Measurements from ENCODE around the gene IKZF1. TPM values are rescaled to one million over a fixed set of nuclear protein-coding genes. Genes with fewer than 3 reads are reported as not detected.

The IKZF1 gene
- total and polyA plus RNA-seq, 9 of the 15 experiments (the other 6 are each of a cell fraction or from before 2014, with no cell fraction given): 12.6 to 85.3 (median 44.7) TPM

GRCh38 chr7:50356212-50356944, 51.9 kb downstream of the IKZF1 start (continued):
- TF ChIP-seq ARID2 (IDR thresholded peaks at IDR 0.05): peak; percentile 92
- TF ChIP-seq CUX1 (CRISPR knock-in tag; IDR thresholded peaks at IDR 0.05): 0 out of 2 replicates have a peak, but pooled peaks have one; percentile 37
- TF ChIP-seq JUND (IDR thresholded peaks at IDR 0.05; ENCODE audit: borderline replicate concordance, low read depth, low read length): peak; percentile 49; the same call in 1 of the 2 replicates
- TF ChIP-seq JUND (tag; IDR thresholded peaks at IDR 0.05; ENCODE audit: borderline replicate concordance, low read depth, low read length): peak; percentile 80; the same call in 2 of the 3 replicates
- no peak for TF ChIP-seq NCOA4 (IDR thresholded peaks at IDR 0.05; ENCODE audit: partially characterized antibody)
- no peak for TF ChIP-seq ZNF239 (CRISPR knock-in tag; IDR thresholded peaks at IDR 0.05)
- TF ChIP-seq KDM1A (IDR thresholded peaks at IDR 0.05): peak in 1 of 2 experiments; percentile 97; a peak in 2 of 4 replicates
- TF ChIP-seq LARP7 (IDR thresholded peaks at IDR 0.05): peak; percentile 75; the same call in 1 of the 2 replicates
- peak; percentile 49 for TF ChIP-seq SMARCA4 (IDR thresholded peaks at IDR 0.05)
- peak; percentile 57; the same call in 1 of the 2 replicates for TF ChIP-seq GATA2 (CRISPR knock-in tag; IDR thresholded peaks at IDR 0.05)
- peak; percentile 75; the same call in 1 of the 2 replicates for TF ChIP-seq MTA1 (IDR thresholded peaks at IDR 0.05; ENCODE audit: borderline replicate concordance)
- TF ChIP-seq ZC3H8 (IDR thresholded peaks at IDR 0.05): peak; percentile 43; the same call in 1 of the 2 replicates
- no peak for TF ChIP-seq CHCHD3 (CRISPR knock-in tag; IDR thresholded peaks at IDR 0.05)
- no peak for TF ChIP-seq CHD4 (IDR thresholded peaks at IDR 0.05; ENCODE audit: insufficient read depth, insufficient replicate concordance, low read depth, low read length, poor library complexity, severe bottlenecking)
- TF ChIP-seq CGGBP1 (CRISPR knock-in tag; IDR thresholded peaks at IDR 0.05): peak; percentile 54; the same call in 1 of the 2 replicates
- TF ChIP-seq SMAD4 (CRISPR knock-in tag; conservative IDR thresholded peaks at IDR 0.05): 0 out of 2 replicates have a peak, but pooled peaks have one; percentile 61
- TF ChIP-seq THAP12 (CRISPR knock-in tag; IDR thresholded peaks at IDR 0.05): peak; percentile 73; the same call in 1 of the 2 replicates
- TF ChIP-seq UBTF (IDR thresholded peaks at IDR 0.05; ENCODE audit: borderline replicate concordance in 1 of 2, low read depth in 2 of 2, low read length in 2 of 2): no peak
